Erythroblast (primary cell): ENCODE results near the gene PDK3.

Source experiments
- GATA1 ChIP-seq: IDR thresholded peaks from 2 replicates; pipeline ENCODE4 v1.6.1; 2011; ENCODE audit warnings: low read depth, mild to moderate bottlenecking, control low read depth, low read length, moderate library complexity
- POLR2A ChIP-seq: IDR thresholded peaks from 2 replicates; pipeline ENCODE4 v1.6.1; 2011; ENCODE audit warnings: mild to moderate bottlenecking, low read length

- TF ChIP-seq POLR2A (no peak), GATA1 (no peak)
Measured at GRCh38 chrX:24487571-24487970, 22.5 kb downstream of the PDK3 start.
